HUES64 (cell line): ENCODE measurements around the gene NOL6.
"Not testable (repeated sequence)": the region's sequence is repeated elsewhere in the genome, so short reads cannot be mapped to it uniquely, and the experiment has no call there.

Source experiments
- H3K27ac ChIP-seq: 2 replicates; pipeline ENCODE4 v1.7.0; 2013; ENCODE audit warnings: low read depth, low read length, inconsistent platforms
- H3K27me3 ChIP-seq: 2 replicates; pipeline ENCODE4 v1.6.1; 2013; ENCODE audit warnings: mild to moderate bottlenecking, low read length; ENCODE audit not compliant: insufficient read depth
- H3K36me3 ChIP-seq: 2 replicates; pipeline ENCODE4 v1.6.1; 2013; ENCODE audit warnings: mild to moderate bottlenecking, low read length; ENCODE audit not compliant: insufficient read depth
- H3K4me1 ChIP-seq: 2 replicates; pipeline ENCODE4 v1.6.1; 2013; ENCODE audit warnings: mild to moderate bottlenecking, low read length, moderate library complexity; ENCODE audit not compliant: insufficient read depth
- H3K4me3 ChIP-seq: 2 replicates; pipeline ENCODE4 v1.5.1; 2013; ENCODE audit warnings: mild to moderate bottlenecking, low read length, moderate library complexity
- H3K9ac ChIP-seq: 2 replicates; pipeline ENCODE4 v1.6.1; 2013; ENCODE audit warnings: mild to moderate bottlenecking, low read depth, low read length
- H3K9me3 ChIP-seq: 2 replicates; pipeline ENCODE4 v1.6.1; 2013; ENCODE audit warnings: low read depth, low read length; ENCODE audit not compliant: insufficient read depth
- WGBS: fragments of 150-250, 120-280 bp; methylation state at CpG from one replicate; pipeline ENCODE4 v1.1.7; 2013; ENCODE audit warnings: missing lambda C conversion rate; 5-methylcytosine and 5-hydroxymethylcytosine counted together

Gene NOL6

GRCh38 chr9:33461492-33461891 lies 12.2 kb downstream of the NOL6 start:
- Histone ChIP-seq H3K36me3 (peaks cover 61% of the 10 kb centered on the region), H3K27ac (no peak overlapping the region), H3K27me3 (no peaks in the 10 kb centered on the region), H3K9ac (no peak overlapping the region), H3K4me1 (no peaks in the 10 kb centered on the region), H3K4me3 (no peak overlapping the region), H3K9me3 (no peaks in the 10 kb centered on the region)
- WGBS: 85% methylated on average over 3 of the region's 3 CpGs

GRCh38 chr9:33460854-33461253 lies 12.9 kb downstream of the NOL6 start:
- Histone ChIP-seq H3K4me1 (no peaks in the 10 kb centered on the region), H3K9me3 (no peaks in the 10 kb centered on the region), H3K27me3 (no peaks in the 10 kb centered on the region), H3K9ac (no peak overlapping the region), H3K27ac (no peak overlapping the region), H3K36me3 (peaks cover 54% of the 10 kb centered on the region), H3K4me3 (no peak overlapping the region)
- 95% methylated on average over 10 of the region's 10 CpGs for WGBS

- H3K27ac ChIP-seq: no peak overlapping the region
- WGBS: 89% methylated on average over 3 of the region's 3 CpGs
- H3K4me1 ChIP-seq: no peaks in the 10 kb centered on the region
- no peaks in the 10 kb centered on the region for H3K9me3 ChIP-seq
- H3K36me3 ChIP-seq: peaks cover 37% of the 10 kb centered on the region
- no peak overlapping the region for H3K9ac ChIP-seq
- no peak overlapping the region for H3K4me3 ChIP-seq
- H3K27me3 ChIP-seq: no peaks in the 10 kb centered on the region
These were observed 14.6 kb downstream of the NOL6 start for GRCh38 chr9:33459115-33459514.

GRCh38 chr9:33458444-33458843 lies 15.3 kb downstream of the NOL6 start:
- no peaks in the 10 kb centered on the region for H3K9me3 ChIP-seq
- WGBS: 49% methylated on average over 4 of the region's 4 CpGs
- no peak overlapping the region for H3K4me3 ChIP-seq
- H3K27me3 ChIP-seq: no peaks in the 10 kb centered on the region
- H3K4me1 ChIP-seq: no peaks in the 10 kb centered on the region
- H3K36me3 ChIP-seq: peaks cover 30% of the 10 kb centered on the region
- no peak overlapping the region; the same call in 1 of the 2 replicates for H3K27ac ChIP-seq
- H3K9ac ChIP-seq: no peak overlapping the region

GRCh38 chr9:33455945-33456344 lies 17.8 kb downstream of the NOL6 start:
- Histone ChIP-seq H3K4me3 (no peak overlapping the region), H3K4me1 (no peaks in the 10 kb centered on the region; the same call in 1 of the 2 replicates), H3K27me3 (no peaks in the 10 kb centered on the region), H3K36me3 (peaks cover 5% of the 10 kb centered on the region), H3K9me3 (no peaks in the 10 kb centered on the region), H3K27ac (no peak overlapping the region), H3K9ac (no peak overlapping the region)
- WGBS: 87% methylated on average over 7 of the region's 7 CpGs

- 98% methylated on average over 8 of the region's 8 CpGs for WGBS
- not testable (repeated sequence) for H3K27me3 ChIP-seq, H3K4me3 ChIP-seq, H3K27ac ChIP-seq, H3K36me3 ChIP-seq, H3K9ac ChIP-seq, H3K4me1 ChIP-seq, H3K9me3 ChIP-seq
These were observed 18.3 kb downstream of the NOL6 start for GRCh38 chr9:33455456-33455855.

GRCh38 chr9:33454661-33455026 lies 19.1 kb downstream of the NOL6 start:
- H3K9ac ChIP-seq, H3K27ac ChIP-seq, H3K9me3 ChIP-seq, H3K36me3 ChIP-seq, H3K27me3 ChIP-seq, H3K4me1 ChIP-seq, H3K4me3 ChIP-seq: not testable (repeated sequence)
- whole genome bisulfite sequencing: 86% methylated on average over 5 of the region's 5 CpGs

- H3K9me3 ChIP-seq: no peaks in the 10 kb centered on the region
- no peak overlapping the region for H3K4me3 ChIP-seq
- WGBS: 92% methylated on average over 11 of the region's 11 CpGs
- no peaks in the 10 kb centered on the region for H3K36me3 ChIP-seq
- H3K27ac ChIP-seq: no peak overlapping the region
- no peak overlapping the region for H3K9ac ChIP-seq
- H3K4me1 ChIP-seq: no peaks in the 10 kb centered on the region; the same call in 1 of the 2 replicates
- no peaks in the 10 kb centered on the region for H3K27me3 ChIP-seq
These were observed 19.6 kb downstream of the NOL6 start for GRCh38 chr9:33453999-33454660.

GRCh38 chr9:33453286-33453860 lies 20.4 kb downstream of the NOL6 start:
- WGBS: 88% methylated on average over 2 of the region's 3 CpGs
- Histone ChIP-seq H3K27ac (no peak overlapping the region), H3K4me3 (no peak overlapping the region), H3K9ac (no peak overlapping the region), H3K27me3 (peaks cover 5% of the 10 kb centered on the region; the same call in 1 of the 2 replicates), H3K36me3 (no peaks in the 10 kb centered on the region), H3K9me3 (no peaks in the 10 kb centered on the region), H3K4me1 (no peaks in the 10 kb centered on the region; the same call in 1 of the 2 replicates)

GRCh38 chr9:33452828-33453271 lies 20.9 kb downstream of the NOL6 start:
- Histone ChIP-seq H3K27me3 (peaks cover 10% of the 10 kb centered on the region), H3K9me3 (no peaks in the 10 kb centered on the region), H3K9ac (no peak overlapping the region), H3K4me3 (no peak overlapping the region), H3K27ac (no peak overlapping the region), H3K36me3 (no peaks in the 10 kb centered on the region), H3K4me1 (no peaks in the 10 kb centered on the region; the same call in 1 of the 2 replicates)
- 12% methylated on average over 7 of the region's 7 CpGs for WGBS

- H3K4me1 ChIP-seq: peaks cover 9% of the 10 kb centered on the region; the same call in 1 of the 2 replicates
- no peak overlapping the region for H3K4me3 ChIP-seq
- no peaks in the 10 kb centered on the region for H3K9me3 ChIP-seq
- 92% methylated on average over 4 of the region's 4 CpGs for WGBS
- H3K36me3 ChIP-seq: no peaks in the 10 kb centered on the region
- H3K27me3 ChIP-seq: peaks cover 23% of the 10 kb centered on the region
- H3K9ac ChIP-seq: no peak overlapping the region
- H3K27ac ChIP-seq: no peak overlapping the region
These were observed 23.0 kb downstream of the NOL6 start for GRCh38 chr9:33450621-33451146.
